Fibroblast of skin of right quadriceps (primary cell): ENCODE data around the gene DEGS1.

ENCODE experiments used
- DNase-seq: peaks from one replicate; pipeline ENCODE4 v3.0.0-alpha.2; 2013

The DEGS1 gene

DNA sequence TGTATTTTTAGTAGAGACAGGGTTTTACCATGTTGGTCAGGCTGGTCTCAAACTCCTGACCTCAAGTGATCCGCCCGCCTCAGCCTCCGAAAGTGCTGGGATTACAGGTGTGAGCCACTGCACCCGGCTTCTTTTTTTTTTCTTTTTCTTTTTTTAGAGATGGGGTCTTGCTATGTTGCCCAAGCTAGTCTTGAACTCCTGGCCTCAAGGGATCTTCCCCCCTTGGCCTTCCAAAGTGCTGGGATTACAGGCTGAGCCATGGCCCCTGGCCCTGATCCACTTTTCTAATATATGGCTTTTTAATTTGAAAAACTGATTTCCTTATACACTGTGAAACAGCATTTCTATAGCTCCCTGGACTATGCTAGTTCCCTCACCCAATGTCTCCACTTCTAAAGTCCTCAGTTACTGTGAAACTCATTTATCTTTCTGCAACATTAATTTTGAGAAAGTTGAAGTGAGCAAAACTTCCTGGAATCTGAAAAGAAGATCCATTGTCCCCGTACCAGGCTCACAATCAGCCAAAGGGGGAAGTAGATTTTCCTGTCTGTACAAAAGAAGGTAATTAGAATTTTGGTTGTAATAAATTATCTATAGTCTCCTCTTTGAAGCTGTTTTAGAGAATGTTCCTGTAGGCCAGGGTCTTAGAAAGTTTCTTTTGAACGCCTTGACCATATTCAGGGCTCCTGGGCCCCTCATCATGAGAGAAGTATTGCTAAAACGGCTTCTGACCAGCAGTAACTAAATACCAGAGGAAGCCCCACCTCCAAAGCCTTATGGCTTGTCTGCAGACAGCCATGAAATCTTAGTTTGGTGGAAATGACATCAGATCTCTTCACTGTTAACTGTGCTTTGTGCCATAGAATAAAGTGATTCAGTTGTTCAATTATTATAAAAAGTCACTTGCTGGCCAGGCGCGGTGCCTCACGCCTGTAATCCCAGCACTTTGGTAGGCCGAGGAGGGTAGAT is 34.9 kb downstream of the DEGS1 start:
- no peak for DNase-seq

DNA sequence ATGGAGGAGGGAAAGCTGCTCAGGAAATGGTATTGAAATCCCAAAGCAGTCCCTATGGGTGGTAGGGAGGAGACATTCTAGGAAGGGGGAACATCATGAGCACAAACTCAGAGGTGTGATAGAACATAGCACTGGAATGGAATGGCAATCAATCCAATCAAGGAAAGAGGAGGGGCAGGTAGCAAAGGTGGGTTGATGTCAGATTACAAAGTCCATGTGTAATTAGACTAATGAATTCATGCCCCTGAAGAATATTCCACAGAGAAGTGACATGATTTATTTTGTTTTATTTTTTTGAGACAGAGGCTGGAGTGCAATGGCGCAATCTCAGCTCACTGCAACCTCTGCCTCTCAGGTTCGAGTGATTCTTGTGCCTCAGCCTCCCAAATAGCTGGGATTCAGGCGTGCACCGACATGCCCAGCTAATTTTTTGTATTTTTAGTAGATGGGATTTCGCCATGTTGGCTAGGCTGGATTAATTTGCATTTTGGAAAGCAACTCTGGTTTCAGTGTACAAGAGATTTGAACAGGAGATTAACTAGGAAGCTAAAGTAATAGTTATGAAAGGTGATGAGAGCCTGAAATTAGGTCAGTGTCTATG is 36.1 kb downstream of the DEGS1 start:
- DNase-seq: no peak

GRCh38 chr1:224219612-224220059 is 36.6 kb downstream of the DEGS1 start:
- DNase-seq: no peak

GRCh38 chr1:224223819-224224714 is 41.0 kb downstream of the DEGS1 start:
- DNase-seq: peak; percentile 79

GRCh38 chr1:224226849-224227502 is 43.9 kb downstream of the DEGS1 start:
- DNase-seq: no peak

DNA sequence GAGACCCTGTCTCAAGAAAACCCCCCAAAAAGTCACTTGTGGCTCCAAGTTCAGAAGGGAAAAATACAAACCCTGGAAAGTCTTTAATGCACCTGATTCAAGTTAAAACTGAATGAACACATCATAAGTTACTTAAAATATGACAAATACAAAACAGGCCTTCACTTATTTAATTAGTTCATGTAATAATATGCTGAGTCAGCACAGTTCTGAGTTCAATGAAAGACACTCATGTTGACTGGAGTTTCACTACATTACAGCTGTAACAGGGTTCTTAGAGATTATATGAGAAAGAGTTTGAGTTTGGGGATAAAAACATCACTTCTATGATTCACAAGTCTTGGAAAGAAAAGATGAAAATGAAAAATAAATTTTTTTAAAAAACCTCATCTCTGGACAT is 51.0 kb downstream of the DEGS1 start:
- DNase-seq: no peak

DNA sequence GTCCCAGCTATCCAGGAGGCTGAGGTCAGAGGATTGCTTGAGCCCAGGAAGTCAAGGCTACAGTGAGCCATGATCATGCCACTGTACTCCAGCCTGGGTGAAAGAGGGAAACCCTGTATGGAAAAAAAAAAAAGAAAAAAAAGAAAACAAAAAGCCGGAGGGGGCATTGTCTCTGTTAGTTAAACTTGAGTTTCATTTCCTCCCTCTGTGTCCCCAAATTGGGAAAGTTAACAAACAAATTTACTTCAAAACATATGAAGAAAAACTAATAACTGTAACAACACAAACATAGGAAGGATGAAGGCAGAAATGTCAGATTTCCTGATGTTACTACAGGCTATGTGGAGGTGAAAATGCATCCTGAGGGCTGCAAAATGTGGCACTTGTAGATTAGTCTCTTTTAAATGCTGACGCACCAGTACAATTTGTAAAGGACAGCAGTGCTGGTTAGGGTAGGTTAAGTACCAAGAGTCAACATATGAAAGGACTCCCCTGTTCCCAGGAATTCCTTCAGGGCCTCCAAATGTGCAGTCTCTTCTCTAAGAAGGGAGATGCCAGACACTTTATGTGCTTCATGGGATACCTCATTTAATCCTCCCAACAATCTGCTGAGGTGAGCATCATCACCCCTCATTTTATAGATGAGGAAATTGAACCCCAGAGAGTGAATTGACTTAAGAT is 52.9 kb downstream of the DEGS1 start:
- no peak for DNase-seq

- no peak for DNase-seq
Observed at GRCh38 chr1:224237119-224237881, 54.3 kb downstream of the DEGS1 start.

DNA sequence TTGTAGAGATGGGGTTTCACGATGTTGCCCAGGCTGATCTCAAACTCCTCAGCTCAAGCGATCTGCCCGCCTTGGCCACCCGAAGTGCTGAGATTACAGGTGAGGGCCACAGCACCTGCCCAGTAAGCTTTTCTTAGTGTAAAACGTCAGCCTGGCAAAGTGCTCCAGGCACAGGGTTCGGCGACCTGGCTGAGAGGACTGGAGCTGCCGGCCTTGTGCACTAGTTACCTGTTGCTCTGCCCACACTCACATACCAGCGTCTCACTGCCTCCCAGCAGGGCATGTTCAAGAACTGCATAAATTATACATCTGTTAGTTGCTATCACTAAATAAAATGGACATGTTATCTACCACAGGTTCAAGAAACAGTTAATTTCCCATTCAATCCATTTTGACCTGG is 55.2 kb downstream of the DEGS1 start:
- no peak for DNase-seq

GRCh38 chr1:224238756-224239155 is 55.7 kb downstream of the DEGS1 start:
- DNase-seq: no peak
